AG04449 (cell line): ENCODE measurements around the gene RBM42.
A peak's percentile ranks its signal among the peaks of the same experiment; 100 is the strongest.

Experiments used
- CTCF ChIA-PET: fragments of 350-600 bp; formaldehyde crosslinking; extraction: SDS; loops from one replicate; lab custom pipeline; 2021; ENCODE audit warnings: antibody characterized with exemption; lab: Yijun Ruan, JAX
- POLR2A ChIA-PET: fragments of 400-600, 350-600 bp; formaldehyde crosslinking; extraction: SDS; loops from one replicate; lab custom pipeline; 2020; ENCODE audit warnings: antibody characterized with exemption, inconsistent platforms; lab: Yijun Ruan, JAX
- DNase-seq: peaks from one replicate; pipeline ENCODE4 v3.0.0-alpha.2; 2010; ENCODE audit warnings: low read depth, low spot score
- H3K4me3 ChIP-seq: 2 replicates; pipeline ENCODE4 v1.5.1; 2011; ENCODE audit warnings: low read depth, mild to moderate bottlenecking, control low read depth, low read length
- CTCF ChIP-seq: IDR thresholded peaks from one replicate; pipeline ENCODE4 v1.5.1; 2011; ENCODE audit warnings: mild to moderate bottlenecking, moderate library complexity, low read length, control low read depth, inconsistent platforms; ENCODE audit not compliant: insufficient read depth; ENCODE audit errors: missing control alignments

Gene RBM42, protein sequence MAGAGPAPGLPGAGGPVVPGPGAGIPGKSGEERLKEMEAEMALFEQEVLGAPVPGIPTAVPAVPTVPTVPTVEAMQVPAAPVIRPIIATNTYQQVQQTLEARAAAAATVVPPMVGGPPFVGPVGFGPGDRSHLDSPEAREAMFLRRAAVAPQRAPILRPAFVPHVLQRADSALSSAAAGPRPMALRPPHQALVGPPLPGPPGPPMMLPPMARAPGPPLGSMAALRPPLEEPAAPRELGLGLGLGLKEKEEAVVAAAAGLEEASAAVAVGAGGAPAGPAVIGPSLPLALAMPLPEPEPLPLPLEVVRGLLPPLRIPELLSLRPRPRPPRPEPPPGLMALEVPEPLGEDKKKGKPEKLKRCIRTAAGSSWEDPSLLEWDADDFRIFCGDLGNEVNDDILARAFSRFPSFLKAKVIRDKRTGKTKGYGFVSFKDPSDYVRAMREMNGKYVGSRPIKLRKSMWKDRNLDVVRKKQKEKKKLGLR

GRCh38 chr19:35628565-35629331 is at the start of gene RBM42:
TSS of gene RBM42 (plus strand) at chr19:35629036. CDS start at chr19:35629154, 118 bp downstream.
- DNase-seq, result peak; percentile 94
- ChIA-PET CTCF (no interaction called here), POLR2A (no interaction called here)
- peak within 1 kb of the TSS; percentile 98 for H3K4me3 ChIP-seq
- no peak for TF ChIP-seq CTCF

DNA sequence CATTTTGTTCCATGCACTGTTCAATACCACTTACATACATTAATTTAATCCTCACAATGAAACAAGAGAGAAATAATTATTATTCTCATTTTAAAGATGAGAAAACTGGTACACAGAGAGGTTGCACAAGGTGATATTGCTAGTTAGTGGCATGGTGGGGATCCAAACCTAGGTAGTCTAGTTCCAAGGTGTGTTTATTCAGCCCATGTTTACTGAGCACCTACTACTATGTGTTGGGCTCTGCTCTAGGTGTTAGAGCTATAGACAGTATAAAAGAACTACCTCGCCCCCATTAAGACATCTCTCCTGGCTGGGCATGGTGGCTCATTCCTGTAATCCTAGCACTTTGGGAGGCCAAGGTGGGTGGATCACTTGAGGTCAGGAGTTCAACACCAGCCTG is 46.1 kb upstream of the RBM42 start:
- DNase-seq, result no peak
- TF ChIP-seq CTCF, result no peak
- no peak overlapping the region for H3K4me3 ChIP-seq
- ChIA-PET CTCF (interaction anchor here (2.2 kb wide), 1 partner anchor 72 kb away, joined by 6 read pairs; no protein-coding TSS in a partner anchor), POLR2A (no interaction called here)

DNA sequence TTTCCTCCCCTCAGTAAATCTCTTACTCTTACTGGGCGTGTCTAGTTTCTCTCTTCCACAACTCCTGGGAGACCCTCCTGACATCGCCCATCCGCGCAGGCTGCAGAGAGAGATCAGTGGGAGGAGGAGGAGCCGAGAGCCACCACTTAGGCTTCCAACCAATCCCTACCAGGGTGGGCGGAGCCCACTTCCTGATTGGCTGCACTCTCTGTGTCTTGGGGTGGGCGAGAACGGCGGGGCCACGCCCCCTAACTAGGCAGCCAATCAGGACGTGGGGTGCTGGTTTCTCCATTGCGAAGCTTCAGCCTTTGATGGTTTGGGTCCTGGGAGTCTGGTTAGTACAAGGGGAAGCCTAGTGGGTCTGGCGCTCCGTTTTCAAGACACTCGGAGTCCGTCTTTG is 43.0 kb upstream of the RBM42 start, which contains the start of gene PMIS2:
PMIS2 (plus strand) TSS at position 326 of the 400 bp plus-strand sequence. CDS start 87 bp downstream, outside the sequence.
- no peak for DNase-seq
- POLR2A ChIA-PET, result no interaction called here
- no peak for TF ChIP-seq CTCF

GRCh38 chr19:35587321-35587720 is 41.5 kb upstream of the RBM42 start:
- H3K4me3 ChIP-seq, result no peak overlapping the region
- no peak for DNase-seq
- TF ChIP-seq CTCF, result no peak
- POLR2A ChIA-PET, result no interaction called here
- CTCF ChIA-PET, result interaction anchor here (0.8 to 1.5 kb wide), 2 partner anchors 31 to 77 kb away, joined by 3 to 4 read pairs; no protein-coding TSS in a partner anchor

More for the DNA sequence above, 43.0 kb upstream of the RBM42 start, which contains the start of gene PMIS2:
- no peak within 1 kb of the TSS for H3K4me3 ChIP-seq
- CTCF ChIA-PET, result no interaction called here

DNA sequence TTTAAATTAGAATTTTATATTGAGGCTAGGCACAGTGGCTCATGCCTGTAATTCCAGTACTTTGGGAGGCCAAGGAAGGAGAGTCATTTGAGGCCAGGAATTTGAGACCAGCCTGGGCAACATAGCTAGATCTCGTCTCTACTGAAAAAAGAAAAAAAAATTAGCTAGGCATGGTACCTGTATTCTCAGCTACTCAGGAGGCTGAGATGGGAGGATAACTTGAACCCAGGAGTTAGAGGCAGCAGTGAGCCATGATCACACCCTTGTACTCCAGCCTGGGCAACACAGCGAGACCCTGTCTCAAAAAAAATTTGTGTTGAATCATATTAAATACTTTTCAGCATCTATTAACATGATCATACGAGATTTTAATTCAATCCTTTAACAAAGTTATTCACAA is 38.0 kb upstream of the RBM42 start:
- ChIA-PET POLR2A (no interaction called here), CTCF (interaction anchor here (1.3 kb wide), 1 partner anchor 237 kb away, joined by 3 read pairs; no protein-coding TSS in a partner anchor)
- no peak overlapping the region for H3K4me3 ChIP-seq
- TF ChIP-seq CTCF, result no peak
- no peak for DNase-seq
